Muscle of leg (tissue), 11 donors: ENCODE measurements around the gene PRUNE1. TPM values are rescaled to one million over a fixed set of nuclear protein-coding genes. Genes with fewer than 3 reads are reported as not detected.

Experiments used
- DNase-seq: peaks from one replicate; pipeline ENCODE4 v3.0.0; 2013
- H3K27ac ChIP-seq: one replicate; pipeline ENCODE4 v1.5.1; 2013; ENCODE audit warnings: mild to moderate bottlenecking, low read length, control low read depth
- H3K27me3 ChIP-seq: one replicate; pipeline ENCODE4 v1.6.1; 2013; ENCODE audit warnings: low read length; ENCODE audit not compliant: control insufficient read depth, insufficient read depth
- H3K36me3 ChIP-seq: one replicate; pipeline ENCODE4 v1.6.1; 2013; ENCODE audit warnings: low read length; ENCODE audit not compliant: control insufficient read depth, insufficient read depth
- H3K4me1 ChIP-seq: one replicate; pipeline ENCODE4 v1.6.1; 2013; ENCODE audit warnings: low read length; ENCODE audit not compliant: control insufficient read depth, insufficient read depth
- H3K4me3 ChIP-seq: one replicate; pipeline ENCODE4 v1.5.1; 2013; ENCODE audit warnings: low read length, control low read depth
- H3K9me3 ChIP-seq: replicated peaks from 2 replicates; pipeline ENCODE4 v1.6.1; 2013; ENCODE audit warnings: low read depth, low read length; ENCODE audit not compliant: control insufficient read depth
- WGBS: methylation state at CpG from one replicate; pipeline ENCODE4 v1.1.5; 2013; ENCODE audit warnings: missing lambda C conversion rate; ENCODE audit not compliant: insufficient coverage; 5-methylcytosine and 5-hydroxymethylcytosine counted together
- polyA plus RNA-seq, 8 donors: library from polyadenylated mRNA; unstranded; fragments of 120-200 nt; gene quantifications; one replicate each; pipeline versions ENCODE4 v1.2.1 to v1.2.3, GENCODE V29; 2013; ENCODE audit warnings: inconsistent platforms in 1 of 8, low replicate concordance in 1 of 8; ENCODE audit not compliant: insufficient read length in 8 of 8, insufficient read depth in 1 of 8
- total RNA-seq: library from RNA; stranded (reverse); fragments of 120-200 nt; gene quantifications from one replicate; pipeline ENCODE4 v1.2.4, GENCODE V29; 2013

PRUNE1 gene
- total and polyA plus RNA-seq, 9 donors = 19.3 to 29.8 (median 25.0) TPM

DNA sequence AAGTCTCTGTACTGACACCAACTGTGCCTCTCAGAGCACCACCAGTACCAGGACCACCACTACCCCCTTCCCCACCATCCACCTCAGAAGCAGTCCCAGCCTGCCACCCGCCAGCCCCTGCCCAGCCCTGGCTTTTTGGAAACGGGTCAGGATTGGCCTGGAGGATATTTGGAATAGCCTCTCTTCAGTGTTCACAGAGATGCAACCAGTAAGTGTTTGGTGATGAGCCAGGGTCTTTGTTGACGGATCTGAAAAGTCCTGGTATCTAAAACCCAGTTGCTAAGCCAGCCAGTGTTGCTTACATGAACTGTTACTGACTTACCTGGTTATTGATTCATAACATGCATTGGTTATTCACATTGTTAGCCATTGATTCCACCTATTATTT lies 40.4 kb downstream of the PRUNE1 start:
- Histone ChIP-seq H3K36me3 (peaks cover 24% of the 10 kb centered on the region), H3K27ac (peak overlapping the region; percentile 94), H3K4me1 (peaks cover 13% of the 10 kb centered on the region), H3K4me3 (peak overlapping the region; percentile 92), H3K9me3 (no peaks in the 10 kb centered on the region), H3K27me3 (no peaks in the 10 kb centered on the region)
- no CpG with 5 or more reads among the region's 3 CpGs for WGBS
- no peak for DNase-seq

DNA sequence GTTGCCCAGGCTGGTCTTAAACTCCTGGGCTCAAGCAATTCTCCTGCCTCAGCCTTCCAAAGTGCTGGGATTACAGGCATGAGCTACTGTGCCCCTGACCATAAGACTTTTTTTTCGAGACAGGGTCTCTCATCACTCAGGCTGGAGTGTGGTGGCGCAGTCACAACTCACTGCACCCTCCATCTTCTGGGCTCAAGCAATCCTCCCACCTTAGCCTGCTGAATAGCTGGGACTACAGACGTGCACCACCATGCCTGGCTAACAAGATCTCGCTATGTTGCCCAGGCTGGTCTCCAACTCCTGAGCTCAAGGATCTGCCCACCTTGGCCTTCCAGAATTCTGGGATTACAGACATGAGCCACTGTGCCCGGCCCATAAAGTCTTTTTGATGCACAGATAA lies 41.2 kb downstream of the PRUNE1 start:
- Histone ChIP-seq H3K36me3 (peaks cover 31% of the 10 kb centered on the region), H3K27ac (no peak overlapping the region), H3K9me3 (no peaks in the 10 kb centered on the region), H3K4me1 (peaks cover 13% of the 10 kb centered on the region), H3K4me3 (no peak overlapping the region), H3K27me3 (no peaks in the 10 kb centered on the region)
- no peak for DNase-seq
- WGBS = 92% methylated on average over 3 of the region's 5 CpGs

GRCh38 chr1:151050051-151050688 lies 41.9 kb downstream of the PRUNE1 start:
- no CpG with 5 or more reads among the region's 2 CpGs for WGBS
- Histone ChIP-seq H3K9me3 (no peaks in the 10 kb centered on the region), H3K4me3 (no peak overlapping the region), H3K36me3 (peaks cover 38% of the 10 kb centered on the region), H3K4me1 (peaks cover 13% of the 10 kb centered on the region), H3K27me3 (no peaks in the 10 kb centered on the region), H3K27ac (no peak overlapping the region)
- DNase-seq = no peak

- peaks cover 51% of the 10 kb centered on the region for H3K36me3 ChIP-seq
- WGBS = no CpG with 5 or more reads among the region's 2 CpGs
- no peaks in the 10 kb centered on the region for H3K9me3 ChIP-seq
- H3K4me1 ChIP-seq = peaks cover 23% of the 10 kb centered on the region
- DNase-seq = no peak
- H3K27me3 ChIP-seq = no peaks in the 10 kb centered on the region
- no peak overlapping the region for H3K4me3 ChIP-seq
- H3K27ac ChIP-seq = no peak overlapping the region
These were observed 43.2 kb downstream of the PRUNE1 start for GRCh38 chr1:151051356-151052009.

GRCh38 chr1:151054971-151055547 lies 46.8 kb downstream of the PRUNE1 start:
- no CpG with 5 or more reads among the region's 4 CpGs for WGBS
- Histone ChIP-seq H3K4me3 (no peak overlapping the region), H3K9me3 (no peaks in the 10 kb centered on the region), H3K4me1 (peaks cover 35% of the 10 kb centered on the region), H3K27me3 (no peaks in the 10 kb centered on the region), H3K27ac (no peak overlapping the region), H3K36me3 (peaks cover 56% of the 10 kb centered on the region)
- no peak for DNase-seq

DNA sequence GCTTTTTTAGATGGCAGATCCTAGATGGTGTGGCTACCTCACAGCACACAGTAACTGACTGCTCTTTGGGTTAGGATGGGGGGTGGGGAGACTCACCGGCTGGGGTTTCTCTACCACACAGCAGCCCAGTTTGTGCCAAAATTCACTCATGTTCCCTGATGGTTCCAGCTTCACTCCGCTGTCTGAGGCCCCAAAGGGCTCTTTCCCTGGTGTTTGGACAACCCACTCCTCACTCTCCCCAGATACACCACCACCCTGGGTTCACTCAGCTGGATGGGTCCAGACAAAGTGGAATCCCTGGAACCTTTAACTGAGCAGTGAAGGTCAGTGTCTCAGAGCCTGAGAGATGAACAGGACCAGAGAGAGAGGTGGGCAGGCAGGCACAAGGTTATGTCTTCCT lies 47.3 kb downstream of the PRUNE1 start:
- no peak overlapping the region for H3K4me3 ChIP-seq
- WGBS = no CpG with 5 or more reads among the region's 2 CpGs
- no peak for DNase-seq
- H3K4me1 ChIP-seq = peaks cover 39% of the 10 kb centered on the region
- peaks cover 56% of the 10 kb centered on the region for H3K36me3 ChIP-seq
- H3K27me3 ChIP-seq = no peaks in the 10 kb centered on the region
- H3K27ac ChIP-seq = no peak overlapping the region
- H3K9me3 ChIP-seq = no peaks in the 10 kb centered on the region

DNA sequence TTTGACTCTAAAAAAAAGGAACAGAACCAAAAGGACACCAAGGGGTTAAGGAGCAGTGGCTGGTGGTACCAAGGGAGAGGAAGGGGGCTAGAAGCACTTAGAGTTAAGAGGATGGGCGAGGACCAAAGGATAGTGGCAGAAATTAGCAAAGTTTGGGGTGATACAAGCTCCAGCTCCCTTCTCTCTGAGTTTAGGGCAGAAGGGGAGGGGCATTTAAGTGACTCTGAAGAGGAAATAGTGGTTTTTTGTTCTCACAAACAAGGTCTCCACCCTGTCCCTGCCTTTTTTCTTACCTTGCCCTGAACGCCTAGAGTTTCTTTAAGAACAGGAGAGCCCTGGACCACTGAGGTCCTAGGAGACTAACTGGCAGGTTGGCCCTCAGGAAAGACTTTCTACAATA lies 47.9 kb downstream of the PRUNE1 start:
- WGBS = 42% methylated on average over 2 of the region's 2 CpGs
- DNase-seq = no peak
- H3K4me3 ChIP-seq = no peak overlapping the region
- H3K27me3 ChIP-seq = no peaks in the 10 kb centered on the region
- no peaks in the 10 kb centered on the region for H3K9me3 ChIP-seq
- peaks cover 56% of the 10 kb centered on the region for H3K36me3 ChIP-seq
- H3K27ac ChIP-seq = peak overlapping the region; percentile 39
- peaks cover 43% of the 10 kb centered on the region for H3K4me1 ChIP-seq

- 1% methylated on average over 10 of the region's 10 CpGs for WGBS
- peaks cover 43% of the 10 kb centered on the region for H3K4me1 ChIP-seq
These were observed 50.4 kb downstream of the PRUNE1 start for GRCh38 chr1:151058692-151059091.

GRCh38 chr1:151059109-151060006 lies 51.1 kb downstream of the PRUNE1 start, which contains the start of gene CDC42SE1:
Gene CDC42SE1, minus strand, starts transcription at chr1:151059622. Its CDS starts 3,892 bp downstream, at chr1:151055730.
- Histone ChIP-seq H3K27ac (peak within 1 kb of the TSS; percentile 97), H3K4me1 (peaks cover 43% of the 10 kb centered on the region), H3K4me3 (peak within 1 kb of the TSS; percentile 98), H3K27me3 (no peaks in the 10 kb centered on the region), H3K36me3 (peaks cover 26% of the 10 kb centered on the region), H3K9me3 (no peaks in the 10 kb centered on the region)
- DNase-seq = peak; percentile 94
- under 1% methylated on average over 38 of the region's 58 CpGs for WGBS

More at GRCh38 chr1:151058692-151059091, 50.4 kb downstream of the PRUNE1 start:
- H3K36me3 ChIP-seq = peaks cover 33% of the 10 kb centered on the region
- no peaks in the 10 kb centered on the region for H3K27me3 ChIP-seq
- H3K9me3 ChIP-seq = no peaks in the 10 kb centered on the region
- H3K27ac ChIP-seq = peak overlapping the region; percentile 97
- peak overlapping the region; percentile 98 for H3K4me3 ChIP-seq
- DNase-seq = peak; percentile 81
